Keratinocyte (primary cell): ENCODE results near the gene MRPS16. TPM values are rescaled to one million over a fixed set of nuclear protein-coding genes. Genes with fewer than 3 reads are reported as not detected.

Experiments
- DNase-seq: peaks from one replicate; pipeline ENCODE4 v3.0.0-alpha.2; 2011; ENCODE audit warnings: low read depth, missing footprints, low spot score
- FAIRE-seq: peaks from 2 replicates; lab custom pipeline; 2011; peaks lifted over from hg19 to GRCh38; lab: Jason Lieb, UNC
- H2AFZ ChIP-seq: 2 replicates; pipeline ENCODE4 v1.6.0; 2012; ENCODE audit warnings: low read length, control low read depth, inconsistent platforms; ENCODE audit not compliant: control insufficient read depth
- H3K27ac ChIP-seq: 2 replicates; pipeline ENCODE4 v1.5.1; 2011; ENCODE audit warnings: low read length; ENCODE audit not compliant: control insufficient read depth, insufficient read depth
- H3K27me3 ChIP-seq: 3 replicates; pipeline ENCODE4 v1.6.0; 2011; ENCODE audit warnings: low read length; ENCODE audit not compliant: control insufficient read depth, insufficient read depth; ENCODE audit errors: extremely low read depth
- H3K36me3 ChIP-seq, 2 experiments: 2 replicates in 1 of 2; 3 replicates in 1 of 2; pipeline ENCODE4 v1.5.1; 2011; ENCODE audit warnings: low read length in 2 of 2, mild to moderate bottlenecking in 1 of 2; ENCODE audit not compliant: control insufficient read depth in 2 of 2, insufficient read depth in 2 of 2; ENCODE audit errors: extremely low read depth in 1 of 2
- H3K4me1 ChIP-seq: 3 replicates; pipeline ENCODE4 v1.5.1; 2011; ENCODE audit warnings: low read length; ENCODE audit not compliant: control insufficient read depth, insufficient read depth; ENCODE audit errors: extremely low read depth
- H3K4me2 ChIP-seq: 3 replicates; pipeline ENCODE4 v1.6.0; 2011; ENCODE audit warnings: low read depth, low read length; ENCODE audit not compliant: control insufficient read depth, insufficient read depth; ENCODE audit errors: extremely low read depth
- H3K4me3 ChIP-seq, 3 experiments: fragments of 200-600 bp in 1 of 3; sonication (generic) in 1 of 3; 2 replicates in 2 of 3; 3 replicates in 1 of 3; pipeline ENCODE4 v1.5.1; 2011 to 2016; ENCODE audit warnings: low read length in 3 of 3, mild to moderate bottlenecking in 3 of 3, control low read depth in 2 of 3, inconsistent platforms in 1 of 3, low read depth in 1 of 3, mixed read lengths in 1 of 3, mixed run types in 1 of 3, moderate library complexity in 1 of 3; ENCODE audit not compliant: control insufficient read depth in 2 of 3, insufficient read depth in 2 of 3; ENCODE audit errors: extremely low read depth in 1 of 3
- H3K79me2 ChIP-seq: 2 replicates; pipeline ENCODE4 v1.6.0; 2012; ENCODE audit warnings: low read length; ENCODE audit not compliant: control insufficient read depth, insufficient read depth
- H3K9ac ChIP-seq: 3 replicates; pipeline ENCODE4 v1.6.0; 2011; ENCODE audit warnings: low read length; ENCODE audit not compliant: control insufficient read depth, insufficient read depth; ENCODE audit errors: extremely low read depth
- H3K9me1 ChIP-seq: 3 replicates; pipeline ENCODE4 v1.6.0; 2011; ENCODE audit warnings: low read length; ENCODE audit not compliant: control insufficient read depth, insufficient read depth; ENCODE audit errors: extremely low read depth
- H3K9me3 ChIP-seq: 2 replicates; pipeline ENCODE4 v1.5.1; 2012; ENCODE audit warnings: low read depth, low read length; ENCODE audit not compliant: control insufficient read depth
- H4K20me1 ChIP-seq: 3 replicates; pipeline ENCODE4 v1.6.0; 2011; ENCODE audit warnings: low read length; ENCODE audit not compliant: control insufficient read depth, insufficient read depth; ENCODE audit errors: extremely low read depth
- EZH2 ChIP-seq: IDR thresholded peaks from one replicate; pipeline ENCODE4 v1.6.1; 2012; ENCODE audit warnings: inconsistent platforms, mild to moderate bottlenecking, low read length, moderate library complexity
- dilution Hi-C: fragments of 300-500 bp; cut with MboI; formaldehyde crosslinking; loops from one replicate; pipeline ENCODE4 v1.7.0; 2020; ENCODE audit warnings: low sequenced_read_pairs; ENCODE audit not compliant: extremely low pct_ligation_motif_present
- polyA plus RNA-seq, 5 experiments: library from polyadenylated mRNA; depleted of rRNA in 3 of 5; stranded (reverse) in 3 of 5; stranded (forward) in 1 of 5; unstranded in 1 of 5; fragments of >200 nt; gene quantifications; 1 replicate in 1 of 5; 2 replicates in 3 of 5; 3 replicates in 1 of 5; pipeline versions ENCODE4 v1.2.1 to v1.2.3, GENCODE V29; 2011 to 2012; ENCODE audit warnings: missing spikeins in 2 of 5, low read depth in 1 of 5, low replicate concordance in 1 of 5
- TF ChIP-seq, protein P1 (sequence below), 3 experiments: IDR thresholded peaks in 1 of 3; conservative IDR thresholded peaks in 1 of 3; optimal IDR thresholded peaks in 1 of 3; 2 replicates in 2 of 3; 3 replicates in 1 of 3; pipeline versions ENCODE3 to v1.5.1; 2011; ENCODE audit warnings: low read length in 3 of 3, mild to moderate bottlenecking in 3 of 3, moderate library complexity in 2 of 3, control low read depth in 1 of 3, inconsistent platforms in 1 of 3; ENCODE audit not compliant: insufficient read depth in 2 of 3; ENCODE audit errors: extremely low read depth in 1 of 3

MRPS16 gene
- polyA plus RNA-seq, 1 donor (not counting 4 experiments of a cell fraction or from before 2014, with no cell fraction given) = 79.2 TPM

DNA sequence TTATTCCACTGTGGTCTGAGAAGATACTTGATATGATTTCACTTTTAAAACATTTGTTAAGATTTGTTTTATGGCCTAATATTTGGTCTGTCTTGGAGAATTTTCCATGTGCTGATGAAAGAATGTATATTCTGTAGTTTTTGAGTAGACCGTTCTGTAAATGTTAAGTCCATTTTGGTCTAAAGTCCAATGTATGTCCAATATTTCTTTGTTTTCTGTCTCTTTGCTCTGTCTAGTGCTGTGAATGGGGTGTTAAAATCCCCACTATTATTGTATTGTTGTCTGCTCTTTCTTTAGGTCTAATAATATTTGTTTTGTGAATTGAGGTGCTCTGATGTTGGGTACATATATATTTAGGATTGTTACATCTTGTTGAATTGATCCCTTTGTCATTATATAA, 36.7 kb downstream of the MRPS16 start:
- dilution Hi-C loops = no loop called here
- FAIRE-seq (no peak), DNase-seq (no peak)
- H3K9me3 ChIP-seq = no peaks in the 10 kb centered on the region
- no peaks in the 10 kb centered on the region for H3K27me3 ChIP-seq
- H3K9ac ChIP-seq = no peak overlapping the region
- H3K4me2 ChIP-seq = no peak overlapping the region
- H3K4me3 ChIP-seq = no peak overlapping the region
- H2AFZ ChIP-seq = no peak overlapping the region
- no peaks in the 10 kb centered on the region for H3K79me2 ChIP-seq
- no peak overlapping the region for H3K27ac ChIP-seq
- no peaks in the 10 kb centered on the region for H4K20me1 ChIP-seq
- TF ChIP-seq, protein P1, sequence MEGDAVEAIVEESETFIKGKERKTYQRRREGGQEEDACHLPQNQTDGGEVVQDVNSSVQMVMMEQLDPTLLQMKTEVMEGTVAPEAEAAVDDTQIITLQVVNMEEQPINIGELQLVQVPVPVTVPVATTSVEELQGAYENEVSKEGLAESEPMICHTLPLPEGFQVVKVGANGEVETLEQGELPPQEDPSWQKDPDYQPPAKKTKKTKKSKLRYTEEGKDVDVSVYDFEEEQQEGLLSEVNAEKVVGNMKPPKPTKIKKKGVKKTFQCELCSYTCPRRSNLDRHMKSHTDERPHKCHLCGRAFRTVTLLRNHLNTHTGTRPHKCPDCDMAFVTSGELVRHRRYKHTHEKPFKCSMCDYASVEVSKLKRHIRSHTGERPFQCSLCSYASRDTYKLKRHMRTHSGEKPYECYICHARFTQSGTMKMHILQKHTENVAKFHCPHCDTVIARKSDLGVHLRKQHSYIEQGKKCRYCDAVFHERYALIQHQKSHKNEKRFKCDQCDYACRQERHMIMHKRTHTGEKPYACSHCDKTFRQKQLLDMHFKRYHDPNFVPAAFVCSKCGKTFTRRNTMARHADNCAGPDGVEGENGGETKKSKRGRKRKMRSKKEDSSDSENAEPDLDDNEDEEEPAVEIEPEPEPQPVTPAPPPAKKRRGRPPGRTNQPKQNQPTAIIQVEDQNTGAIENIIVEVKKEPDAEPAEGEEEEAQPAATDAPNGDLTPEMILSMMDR (optimal IDR thresholded peaks at IDR 0.05 in 1 of 3, IDR thresholded peaks at IDR 0.05 in 1 of 3, conservative IDR thresholded peaks at IDR 0.05 in 1 of 3; ENCODE audit: extremely low read depth in 1 of 3, insufficient read depth in 2 of 3, low read length in 3 of 3) = no peak
- no peak for TF ChIP-seq EZH2
- peaks cover 3 to 7% of the 10 kb centered on the region in 2 experiments for H3K36me3 ChIP-seq
- H3K9me1 ChIP-seq = no peaks in the 10 kb centered on the region
- H3K4me1 ChIP-seq = no peaks in the 10 kb centered on the region

DNA sequence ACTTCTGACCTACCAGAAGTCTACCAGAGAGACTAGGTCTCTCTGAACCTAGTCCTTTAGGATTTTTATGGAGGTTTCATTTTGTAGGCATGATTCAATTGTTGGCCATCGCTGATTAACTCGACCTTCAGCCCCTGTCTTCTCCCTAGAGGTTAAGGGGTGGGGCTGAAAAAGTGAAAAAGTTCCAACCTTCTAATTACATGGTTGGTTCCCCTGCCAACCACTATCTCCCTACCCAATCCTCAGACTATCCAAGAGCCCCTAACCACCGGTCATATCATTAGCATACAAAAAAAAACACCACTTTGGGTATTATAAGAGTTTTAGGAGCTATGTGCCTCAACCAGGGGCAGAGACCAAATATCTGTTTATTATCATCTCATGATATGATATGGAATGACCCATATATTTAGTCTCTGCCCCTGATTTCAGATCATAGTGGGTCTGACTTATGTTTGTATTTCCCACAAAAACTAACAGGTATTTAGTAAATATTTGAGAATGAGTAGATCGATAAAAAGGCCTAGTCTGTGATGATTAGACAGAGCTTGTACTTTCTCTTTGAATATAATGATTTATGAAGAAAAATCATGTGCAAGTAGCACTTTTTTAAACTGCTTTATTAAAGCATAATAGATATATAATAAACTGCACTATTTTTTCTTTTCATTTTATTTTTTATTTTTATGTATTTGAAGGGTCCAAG, 41.2 kb downstream of the MRPS16 start:
- no peak for FAIRE-seq
- no peaks in the 10 kb centered on the region for H3K27me3 ChIP-seq
- TF ChIP-seq EZH2 = no peak
- TF ChIP-seq, protein P1 (optimal IDR thresholded peaks at IDR 0.05 in 1 of 3, IDR thresholded peaks at IDR 0.05 in 1 of 3, conservative IDR thresholded peaks at IDR 0.05 in 1 of 3; ENCODE audit: extremely low read depth in 1 of 3, insufficient read depth in 2 of 3, low read length in 3 of 3) = no peak

More for the DNA sequence above, 41.2 kb downstream of the MRPS16 start:
- Histone ChIP-seq H3K4me3 (no peak overlapping the region), H3K27ac (no peak overlapping the region), H3K4me2 (no peak overlapping the region), H3K9me3 (peaks cover 2% of the 10 kb centered on the region), H3K9me1 (no peaks in the 10 kb centered on the region), H3K79me2 (no peaks in the 10 kb centered on the region), H4K20me1 (no peaks in the 10 kb centered on the region), H3K4me1 (peaks cover 9% of the 10 kb centered on the region), H2AFZ (no peak overlapping the region), H3K9ac (no peak overlapping the region), H3K36me3 (peaks cover 2 to 4% of the 10 kb centered on the region in 2 experiments)
- DNase-seq = no peak
- dilution Hi-C loops = no loop called here
